ENCODE data around the gene KLK3.

GRCh38 chr19:50817941-50818858 lies 36.5 kb upstream of the KLK3 start:
- no peak for TF ChIP-seq EZH2 (IDR thresholded peaks at IDR 0.05)
- TF ChIP-seq POLR2AphosphoS5 (IDR thresholded peaks at IDR 0.05; ENCODE audit: borderline replicate concordance, low read depth, low read length): no peak
